OCI-LY7 (cell line): ENCODE data around the gene TRAPPC14. TPM values are rescaled to one million over a fixed set of nuclear protein-coding genes. Genes with fewer than 3 reads are reported as not detected.

Experiments used
- BruUV-seq: library from RNA; stranded (reverse); fragments of 400-500 nt; replicated peaks from 2 replicates; lab custom pipeline; 2021; lab: Mats Ljungman, UMichigan
- CTCF ChIA-PET: fragments of 300-600 bp; sonication (Branson Sonifier 250); formaldehyde crosslinking; loops from one replicate; lab custom pipeline; 2022; ENCODE audit warnings: antibody characterized with exemption; ENCODE audit not compliant: unreplicated experiment; lab: Charles Lee
- POLR2A ChIA-PET: fragments of 300-600 bp; sonication (Branson Sonifier 250); formaldehyde crosslinking; loops from one replicate; lab custom pipeline; 2022; ENCODE audit warnings: antibody characterized with exemption; lab: Charles Lee
- DNase-seq: peaks from one replicate; pipeline ENCODE4 v3.0.0-alpha.2; 2015; ENCODE audit warnings: low spot score
- H2AFZ ChIP-seq: fragments of 200-600 bp; sonication (generic), shearing (Covaris generic); 2 replicates; pipeline ENCODE4 v1.6.1; 2014; ENCODE audit warnings: mild to moderate bottlenecking, antibody characterized with exemption, low read length, moderate library complexity
- H3K27ac ChIP-seq: fragments of 200-600 bp; sonication (generic); 2 replicates; pipeline ENCODE4 v1.5.1; 2014; ENCODE audit warnings: mixed run types, low read depth, mild to moderate bottlenecking, moderate library complexity, low read length, inconsistent platforms; ENCODE audit not compliant: poor library complexity, severe bottlenecking
- H3K36me3 ChIP-seq: fragments of 200-600 bp; sonication (generic); 2 replicates; pipeline ENCODE4 v1.6.1; 2014; ENCODE audit warnings: mild to moderate bottlenecking, antibody characterized with exemption, low read length, moderate library complexity, mixed read lengths; ENCODE audit not compliant: insufficient read depth
- H3K4me1 ChIP-seq: fragments of 200-600 bp; sonication (generic); 2 replicates; pipeline ENCODE4 v1.5.1; 2014; ENCODE audit warnings: mild to moderate bottlenecking, low read length; ENCODE audit not compliant: insufficient read depth, poor library complexity, severe bottlenecking
- H3K4me2 ChIP-seq: fragments of 200-600 bp; sonication (generic); 2 replicates; pipeline ENCODE4 v1.6.1; 2014; ENCODE audit warnings: mild to moderate bottlenecking, low read length
- H3K4me3 ChIP-seq: fragments of 200-600 bp; sonication (generic); 2 replicates; pipeline ENCODE4 v1.5.1; 2014; ENCODE audit warnings: mild to moderate bottlenecking, low read depth, low read length; ENCODE audit not compliant: poor library complexity, severe bottlenecking
- H3K79me2 ChIP-seq: fragments of 200-600 bp; sonication (generic); 2 replicates; pipeline ENCODE4 v1.6.1; 2016; ENCODE audit warnings: low read depth, mild to moderate bottlenecking, low read length, moderate library complexity, mixed read lengths; ENCODE audit not compliant: insufficient read depth
- H3K9me2 ChIP-seq: fragments of 200-600 bp; sonication (generic); 2 replicates; pipeline ENCODE4 v1.6.1; 2016; ENCODE audit warnings: mild to moderate bottlenecking, low read length, mixed read lengths; ENCODE audit not compliant: insufficient read depth
- H3K9me3 ChIP-seq: fragments of 200-600 bp; sonication (generic); 2 replicates; pipeline ENCODE4 v1.6.1; 2014; ENCODE audit warnings: mild to moderate bottlenecking, mixed run types, low read length, mixed read lengths
- H4K20me1 ChIP-seq: fragments of 200-600 bp; sonication (generic); 2 replicates; pipeline ENCODE4 v1.6.1; 2014; ENCODE audit warnings: mild to moderate bottlenecking, antibody characterized with exemption, low read length, moderate library complexity, mixed read lengths; ENCODE audit not compliant: insufficient read depth
- EZH2phosphoT487 ChIP-seq: fragments of 200-600 bp; sonication (generic); IDR thresholded peaks from 2 replicates; pipeline ENCODE4 v1.6.1; 2018; ENCODE audit warnings: low read depth, borderline replicate concordance, mild to moderate bottlenecking, mixed run types, antibody characterized with exemption, low read length, moderate library complexity, mixed read lengths
- intact Hi-C: fragments of 100-400 bp; cut with micrococcal nuclease; formaldehyde crosslinking; loops from one replicate; pipeline ENCODE4 v1.10.0; 2022; ENCODE audit not compliant: unreplicated experiment
- total RNA-seq, 2 experiments: library from RNA; depleted of rRNA in 1 of 2; stranded (reverse); fragments of >200 nt in 1 of 2; shearing (Covaris generic) in 1 of 2; gene quantifications; 2 replicates each; pipeline ENCODE4 v1.2.3, GENCODE V29; 2014 to 2022
- TF ChIP-seq, protein P1 (sequence below): fragments of 200-600 bp; sonication (generic); conservative IDR thresholded peaks from 2 replicates; pipeline ENCODE4 v1.5.1; 2014; ENCODE audit warnings: mild to moderate bottlenecking, antibody characterized with exemption, low read length, moderate library complexity, mixed read lengths

Gene TRAPPC14
- total RNA-seq, 2 experiments from 2014 or later = 38.8 to 41.6 TPM

DNA sequence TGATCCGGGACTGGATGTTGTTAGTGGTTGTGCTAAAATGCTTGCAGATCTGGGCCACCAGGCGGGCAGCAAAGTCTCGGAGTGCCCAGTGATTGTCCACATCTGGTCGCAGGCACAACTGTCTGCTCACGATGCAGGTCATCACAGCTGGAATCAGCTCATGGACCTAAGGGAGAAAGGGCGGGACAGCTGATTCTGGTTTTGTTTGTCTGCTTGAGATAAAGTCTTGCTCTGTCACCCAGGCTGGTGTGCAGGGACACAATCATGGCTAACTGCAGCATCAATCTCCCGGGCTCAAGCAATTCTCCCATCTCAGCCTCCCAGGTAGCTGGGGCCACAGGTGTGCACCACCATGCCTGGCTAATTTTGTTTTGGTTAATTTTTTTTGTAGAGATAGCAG, 47.4 kb downstream of the TRAPPC14 start:
- H3K27ac ChIP-seq = no peak overlapping the region
- no peak for DNase-seq
- TF ChIP-seq, protein P1, sequence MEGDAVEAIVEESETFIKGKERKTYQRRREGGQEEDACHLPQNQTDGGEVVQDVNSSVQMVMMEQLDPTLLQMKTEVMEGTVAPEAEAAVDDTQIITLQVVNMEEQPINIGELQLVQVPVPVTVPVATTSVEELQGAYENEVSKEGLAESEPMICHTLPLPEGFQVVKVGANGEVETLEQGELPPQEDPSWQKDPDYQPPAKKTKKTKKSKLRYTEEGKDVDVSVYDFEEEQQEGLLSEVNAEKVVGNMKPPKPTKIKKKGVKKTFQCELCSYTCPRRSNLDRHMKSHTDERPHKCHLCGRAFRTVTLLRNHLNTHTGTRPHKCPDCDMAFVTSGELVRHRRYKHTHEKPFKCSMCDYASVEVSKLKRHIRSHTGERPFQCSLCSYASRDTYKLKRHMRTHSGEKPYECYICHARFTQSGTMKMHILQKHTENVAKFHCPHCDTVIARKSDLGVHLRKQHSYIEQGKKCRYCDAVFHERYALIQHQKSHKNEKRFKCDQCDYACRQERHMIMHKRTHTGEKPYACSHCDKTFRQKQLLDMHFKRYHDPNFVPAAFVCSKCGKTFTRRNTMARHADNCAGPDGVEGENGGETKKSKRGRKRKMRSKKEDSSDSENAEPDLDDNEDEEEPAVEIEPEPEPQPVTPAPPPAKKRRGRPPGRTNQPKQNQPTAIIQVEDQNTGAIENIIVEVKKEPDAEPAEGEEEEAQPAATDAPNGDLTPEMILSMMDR = no peak
- no TSS peak for BruUV-seq
- H2AFZ ChIP-seq = no peak overlapping the region
- no peaks in the 10 kb centered on the region for H3K9me3 ChIP-seq
- H3K4me1 ChIP-seq = no peaks in the 10 kb centered on the region
- no peak overlapping the region for H3K4me2 ChIP-seq
- no peak overlapping the region for H3K4me3 ChIP-seq
- intact Hi-C loops = no loop called here
- ChIA-PET POLR2A (interaction anchor here (1.3 kb wide), 1 partner anchor 9 kb away, joined by 5 read pairs; no protein-coding TSS in a partner anchor), CTCF (no interaction called here)
- H4K20me1 ChIP-seq = no peaks in the 10 kb centered on the region
- peaks cover 76% of the 10 kb centered on the region for H3K36me3 ChIP-seq
- H3K79me2 ChIP-seq = no peaks in the 10 kb centered on the region
- no peaks in the 10 kb centered on the region for H3K9me2 ChIP-seq

DNA sequence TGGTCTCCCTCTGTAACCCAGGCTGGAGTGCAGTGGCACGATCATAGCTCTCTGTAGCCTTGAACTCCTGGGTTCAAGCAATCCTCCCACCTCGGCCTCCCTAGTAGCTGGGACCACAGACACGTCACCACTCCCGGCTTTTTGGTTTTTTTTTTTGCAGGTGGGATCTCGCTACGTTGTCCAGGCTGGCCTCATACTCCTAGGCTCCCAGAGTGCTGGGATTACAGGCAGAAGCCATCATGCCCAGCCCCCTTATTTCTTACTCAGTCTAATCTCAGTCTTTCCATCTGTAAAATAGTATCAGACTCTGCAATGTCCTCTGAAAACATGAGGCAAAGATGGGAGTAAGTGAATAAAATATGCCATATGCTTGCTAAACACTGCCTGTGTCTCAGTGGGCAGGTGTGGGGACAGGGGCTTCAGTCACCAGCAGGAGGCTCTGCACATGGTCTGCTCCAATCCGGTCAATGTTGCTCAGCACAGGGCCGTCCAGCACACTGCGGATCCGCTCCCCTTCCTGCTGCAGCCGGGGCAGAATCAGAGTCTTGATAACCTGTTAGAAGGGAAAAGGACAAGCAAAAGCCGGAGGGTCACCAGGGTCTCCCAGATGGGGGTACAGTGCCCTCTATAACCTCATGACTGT, 48.9 kb downstream of the TRAPPC14 start:
- no peak for DNase-seq
- Histone ChIP-seq H2AFZ (no peak overlapping the region), H3K36me3 (peaks cover 81% of the 10 kb centered on the region), H3K9me2 (no peaks in the 10 kb centered on the region), H3K79me2 (no peaks in the 10 kb centered on the region), H3K27ac (no peak overlapping the region), H3K4me2 (no peak overlapping the region), H3K4me1 (no peaks in the 10 kb centered on the region), H3K4me3 (no peak overlapping the region), H3K9me3 (no peaks in the 10 kb centered on the region), H4K20me1 (no peaks in the 10 kb centered on the region)
- CTCF ChIA-PET = no interaction called here
- POLR2A ChIA-PET = no interaction called here
- TF ChIP-seq EZH2phosphoT487 = no peak
- TF ChIP-seq, protein P1 = 0 out of 2 replicates have a peak, but pooled peaks have one; percentile 22
- intact Hi-C loops = no loop called here
- no TSS peak for BruUV-seq

DNA sequence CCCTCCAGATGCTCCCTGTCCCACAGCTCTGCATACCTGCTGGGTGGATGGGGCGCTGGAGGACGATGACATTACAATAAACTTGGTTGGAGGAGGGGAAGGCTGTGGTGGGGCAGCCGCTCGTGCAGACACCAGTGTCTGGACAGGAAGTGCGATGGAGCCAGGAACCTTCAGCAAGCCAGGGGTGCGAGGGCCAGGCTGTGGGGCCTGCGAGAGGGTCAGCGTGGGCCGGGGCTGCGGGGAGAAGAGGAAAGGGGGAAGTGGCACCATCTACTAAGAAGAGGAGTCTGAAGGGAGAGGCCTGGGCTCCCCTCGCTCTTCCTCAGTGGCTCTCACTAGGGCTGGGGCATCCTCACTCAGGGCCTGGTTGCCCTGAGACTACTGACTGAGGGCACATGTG, 50.6 kb downstream of the TRAPPC14 start:
- Histone ChIP-seq H4K20me1 (no peaks in the 10 kb centered on the region), H3K36me3 (peaks cover 68% of the 10 kb centered on the region), H3K4me2 (no peak overlapping the region), H3K9me2 (no peaks in the 10 kb centered on the region), H3K79me2 (peaks cover 3% of the 10 kb centered on the region; the same call in 1 of the 2 replicates), H2AFZ (no peak overlapping the region), H3K4me1 (peaks cover 4% of the 10 kb centered on the region), H3K4me3 (no peak overlapping the region), H3K9me3 (no peaks in the 10 kb centered on the region), H3K27ac (no peak overlapping the region)
- CTCF ChIA-PET = no interaction called here
- POLR2A ChIA-PET = no interaction called here
- intact Hi-C loops = no loop called here
- DNase-seq = no peak
- no peak for TF ChIP-seq EZH2phosphoT487
- TF ChIP-seq, protein P1 = no peak
- BruUV-seq = no TSS peak
